Mesenchymal stem cell (in vitro differentiated cells and primary cell): ENCODE results near the gene ARPP19.
"Not testable (repeated sequence)": the region's sequence is repeated elsewhere in the genome, so short reads cannot be mapped to it uniquely, and the experiment has no call there.

Experiments
- DNase-seq: peaks from one replicate; pipeline ENCODE4 v3.0.0-alpha.2; 2013
- H2AFZ ChIP-seq: one replicate; pipeline ENCODE4 v1.6.1; 2013; ENCODE audit warnings: low read depth, mild to moderate bottlenecking, control low read depth, inconsistent platforms, low read length, moderate library complexity
- H2AK5ac ChIP-seq: 2 replicates; pipeline ENCODE4 v1.6.1; 2013; ENCODE audit warnings: low read length, moderate library complexity, mild to moderate bottlenecking, inconsistent platforms; ENCODE audit not compliant: severe bottlenecking
- H2BK120ac ChIP-seq: one replicate; pipeline ENCODE4 v1.6.1; 2013; ENCODE audit warnings: low read depth, mild to moderate bottlenecking, inconsistent platforms, low read length, moderate library complexity
- H2BK12ac ChIP-seq, 2 experiments: one replicate each; pipeline ENCODE4 v1.6.1; 2013; ENCODE audit warnings: inconsistent platforms in 2 of 2, low read length in 2 of 2, mild to moderate bottlenecking in 2 of 2, moderate library complexity in 2 of 2, control low read depth in 1 of 2
- H2BK15ac ChIP-seq: one replicate; pipeline ENCODE4 v1.6.1; 2013; ENCODE audit warnings: mild to moderate bottlenecking, low read depth, inconsistent platforms; ENCODE audit not compliant: poor library complexity, severe bottlenecking
- H2BK5ac ChIP-seq: 2 replicates; pipeline ENCODE4 v1.6.1; 2013; ENCODE audit warnings: low read depth, mild to moderate bottlenecking, low read length, control low read depth, inconsistent platforms; ENCODE audit not compliant: poor library complexity, severe bottlenecking
- H3K14ac ChIP-seq, 2 experiments: one replicate each; pipeline ENCODE4 v1.6.1; 2013; ENCODE audit warnings: inconsistent platforms in 2 of 2, low read length in 2 of 2, control low read depth in 1 of 2, mild to moderate bottlenecking in 1 of 2, moderate library complexity in 1 of 2
- H3K18ac ChIP-seq, 2 experiments: one replicate each; pipeline ENCODE4 v1.6.1; 2013; ENCODE audit warnings: inconsistent platforms in 2 of 2, low read length in 2 of 2, control low read depth in 1 of 2, low read depth in 1 of 2, mild to moderate bottlenecking in 1 of 2
- H3K23ac ChIP-seq, 2 experiments: one replicate each; pipeline ENCODE4 v1.6.1; 2013; ENCODE audit warnings: inconsistent platforms in 2 of 2, low read length in 2 of 2, mild to moderate bottlenecking in 2 of 2, moderate library complexity in 2 of 2, control low read depth in 1 of 2
- H3K27ac ChIP-seq: 2 replicates; pipeline ENCODE4 v1.5.1; 2013; ENCODE audit warnings: mild to moderate bottlenecking, moderate library complexity, low read length, control low read depth, inconsistent platforms; ENCODE audit not compliant: poor library complexity, severe bottlenecking
- H3K27me3 ChIP-seq, 2 experiments: 2 replicates each; pipeline versions ENCODE4 v1.6.1 to v1.7.0; 2013; ENCODE audit warnings: low read length in 2 of 2, mild to moderate bottlenecking in 2 of 2, moderate library complexity in 2 of 2, control low read depth in 1 of 2, inconsistent platforms in 1 of 2; ENCODE audit not compliant: control insufficient read depth in 1 of 2, insufficient read depth in 1 of 2
- H3K36me3 ChIP-seq, 2 experiments: 2 replicates each; pipeline versions ENCODE4 v1.6.1 to v1.7.0; 2013; ENCODE audit warnings: low read length in 2 of 2, control low read depth in 1 of 2, inconsistent platforms in 1 of 2, low read depth in 1 of 2, mild to moderate bottlenecking in 1 of 2; ENCODE audit not compliant: insufficient read depth in 2 of 2, control insufficient read depth in 1 of 2
- H3K4ac ChIP-seq, 2 experiments: one replicate each; pipeline ENCODE4 v1.6.1; 2013; ENCODE audit warnings: inconsistent platforms in 2 of 2, low read length in 2 of 2, mild to moderate bottlenecking in 2 of 2, moderate library complexity in 2 of 2, control low read depth in 1 of 2, low read depth in 1 of 2
- H3K4me1 ChIP-seq: 2 replicates; pipeline ENCODE4 v1.6.1; 2013; ENCODE audit warnings: low read depth, low read length, control low read depth; ENCODE audit not compliant: control insufficient read depth, insufficient read depth
- H3K4me2 ChIP-seq: 2 replicates; pipeline ENCODE4 v1.6.1; 2013; ENCODE audit warnings: low read length, mild to moderate bottlenecking, inconsistent platforms; ENCODE audit not compliant: poor library complexity, severe bottlenecking
- H3K4me3 ChIP-seq, 2 experiments: 2 replicates each; pipeline versions ENCODE4 v1.5.1 to v1.7.0; 2013; ENCODE audit warnings: low read length in 2 of 2, mild to moderate bottlenecking in 2 of 2, control low read depth in 1 of 2, low read depth in 1 of 2; ENCODE audit not compliant: insufficient read depth in 1 of 2
- H3K79me1 ChIP-seq: replicated peaks from 2 replicates; pipeline ENCODE4 v1.6.1; 2013; ENCODE audit warnings: mild to moderate bottlenecking, control low read depth, low read length, inconsistent platforms; ENCODE audit not compliant: poor library complexity, severe bottlenecking
- H3K9ac ChIP-seq: 2 replicates; pipeline ENCODE4 v1.7.0; 2013; ENCODE audit warnings: mild to moderate bottlenecking, low read length, moderate library complexity
- H3K9me3 ChIP-seq: 2 replicates; pipeline ENCODE4 v1.7.0; 2013; ENCODE audit warnings: mild to moderate bottlenecking, low read length; ENCODE audit not compliant: control insufficient read depth
- H4K8ac ChIP-seq: one replicate; pipeline ENCODE4 v1.6.1; 2013; ENCODE audit warnings: inconsistent platforms, mild to moderate bottlenecking, low read length, moderate library complexity
- H4K91ac ChIP-seq: one replicate; pipeline ENCODE4 v1.6.1; 2013; ENCODE audit warnings: mild to moderate bottlenecking, low read length, inconsistent platforms
- WGBS: methylation state at CpG from one replicate; pipeline ENCODE4 v1.1.7; 2013; ENCODE audit warnings: mixed read lengths; 5-methylcytosine and 5-hydroxymethylcytosine counted together

Gene ARPP19

DNA sequence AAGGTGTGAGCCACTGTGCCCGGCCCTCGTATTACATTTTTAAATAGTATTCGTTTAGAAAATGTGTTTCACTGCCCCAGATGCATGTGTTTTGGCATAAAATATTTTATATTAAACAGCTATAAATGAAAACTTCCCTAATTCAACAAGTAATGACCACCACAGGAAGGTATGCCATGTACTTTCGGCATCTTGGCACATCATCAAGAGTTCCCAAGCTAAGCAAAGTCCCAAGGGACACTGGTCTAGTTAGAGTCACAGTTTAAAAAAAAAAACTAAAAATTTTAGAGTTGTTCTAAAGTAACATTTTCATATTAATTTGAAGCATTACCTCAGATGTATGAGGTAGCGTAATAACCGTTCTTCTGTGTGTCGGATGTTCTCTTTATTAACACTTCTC, 15.6 kb upstream of the ARPP19 start:
- Histone ChIP-seq H3K9me3 (no peaks in the 10 kb centered on the region), H4K8ac (no peak overlapping the region), H3K23ac (no peak overlapping the region), H2BK5ac (no peak overlapping the region), H3K9ac (no peak overlapping the region), H2BK12ac (no peak overlapping the region), H3K4me1 (no peaks in the 10 kb centered on the region), H3K79me1 (no peaks in the 10 kb centered on the region), H3K4me2 (no peak overlapping the region), H3K36me3 (peaks cover 6 to 85% of the 10 kb centered on the region in 2 experiments), H3K4me3 (no peak overlapping the region), H4K91ac (no peak overlapping the region), H2AFZ (no peak overlapping the region), H3K14ac (no peak overlapping the region), H3K18ac (no peak overlapping the region), H3K27me3 (no peaks in the 10 kb centered on the region), H2BK120ac (no peak overlapping the region), H2AK5ac (no peak overlapping the region), H3K4ac (no peak overlapping the region), H3K27ac (no peak overlapping the region), H2BK15ac (no peak overlapping the region)
- no peak for DNase-seq
- WGBS = 100% methylated on average over 3 of the region's 7 CpGs

DNA sequence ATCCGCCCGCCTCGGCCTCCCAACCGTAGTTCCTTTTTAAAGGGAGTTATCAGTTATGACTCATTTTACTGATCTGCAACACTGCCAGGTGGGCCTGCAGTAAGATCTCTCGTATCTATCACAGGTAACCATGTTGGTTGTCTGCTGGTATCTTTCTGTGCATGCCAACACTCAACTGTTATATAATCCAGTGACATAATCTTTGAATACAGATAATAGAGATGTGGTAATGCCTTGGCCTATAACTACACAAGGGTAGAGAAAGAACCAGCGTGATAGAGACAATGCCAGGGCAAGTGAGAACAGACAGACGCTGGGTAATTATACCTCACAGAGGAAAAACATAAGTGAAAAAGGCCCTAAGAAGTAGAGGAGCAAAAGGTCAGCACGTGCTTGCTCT, 11.0 kb upstream of the ARPP19 start:
- Histone ChIP-seq H3K23ac (no peak overlapping the region), H3K27me3 (no peaks in the 10 kb centered on the region), H2BK120ac (no peak overlapping the region)

DNA sequence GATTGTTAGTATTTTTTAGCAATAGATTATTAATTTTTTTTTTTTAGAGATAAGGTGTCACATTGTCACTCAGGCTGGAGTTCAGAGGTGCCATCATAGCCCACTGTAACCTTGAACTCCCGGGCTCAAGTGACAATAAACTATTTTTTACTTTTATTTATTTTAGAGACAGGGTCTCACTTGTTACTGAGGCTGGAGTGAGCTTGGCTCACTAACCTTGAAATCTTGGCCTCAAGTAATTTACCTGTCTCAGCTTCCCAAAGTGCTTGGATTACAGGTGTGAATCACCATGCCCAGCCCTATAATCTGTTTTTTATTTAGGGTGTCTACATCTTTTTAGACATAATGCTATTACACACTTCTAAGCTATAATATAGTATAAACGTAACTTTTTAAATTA, 7.9 kb upstream of the ARPP19 start:
- no peak overlapping the region for H3K23ac ChIP-seq
- no peak for DNase-seq
- H3K14ac ChIP-seq = no peak overlapping the region
- no peak overlapping the region for H2BK120ac ChIP-seq
- H3K36me3 ChIP-seq = peaks cover 0 to 18% of the 10 kb centered on the region in 2 experiments
- no peak overlapping the region for H2AK5ac ChIP-seq
- H2BK15ac ChIP-seq = no peak overlapping the region
- H2BK5ac ChIP-seq = no peak overlapping the region
- no peak overlapping the region for H3K27ac ChIP-seq
- H2AFZ ChIP-seq = no peak overlapping the region
- no peak overlapping the region for H3K4me3 ChIP-seq
- H3K9me3 ChIP-seq = no peaks in the 10 kb centered on the region
- H2BK12ac ChIP-seq = no peak overlapping the region
- no peak overlapping the region for H3K4me2 ChIP-seq
- no peak overlapping the region for H3K9ac ChIP-seq
- H3K4ac ChIP-seq = no peak overlapping the region
- no peak overlapping the region for H4K91ac ChIP-seq
- 100% methylated on average over 1 of the region's 2 CpGs for WGBS
- no peak overlapping the region for H3K18ac ChIP-seq
- no peaks in the 10 kb centered on the region for H3K27me3 ChIP-seq
- no peaks in the 10 kb centered on the region for H3K4me1 ChIP-seq
- no peaks in the 10 kb centered on the region for H3K79me1 ChIP-seq
- no peak overlapping the region for H4K8ac ChIP-seq

More for the DNA sequence above, 11.0 kb upstream of the ARPP19 start:
- H2BK5ac ChIP-seq = no peak overlapping the region
- no peak overlapping the region for H3K14ac ChIP-seq
- no peak overlapping the region for H3K18ac ChIP-seq
- H3K79me1 ChIP-seq = no peaks in the 10 kb centered on the region
- H3K9me3 ChIP-seq = no peaks in the 10 kb centered on the region
- 90% methylated on average over 8 of the region's 8 CpGs for WGBS
- no peaks in the 10 kb centered on the region for H3K4me1 ChIP-seq
- H3K9ac ChIP-seq = no peak overlapping the region
- H2AK5ac ChIP-seq = no peak overlapping the region
- no peak overlapping the region for H2BK15ac ChIP-seq
- H3K36me3 ChIP-seq = peaks cover 3 to 48% of the 10 kb centered on the region in 2 experiments
- H2AFZ ChIP-seq = no peak overlapping the region
- DNase-seq = no peak
- H4K91ac ChIP-seq = no peak overlapping the region
- no peak overlapping the region for H2BK12ac ChIP-seq
- no peak overlapping the region for H3K4me3 ChIP-seq
- H4K8ac ChIP-seq = no peak overlapping the region
- H3K27ac ChIP-seq = no peak overlapping the region
- no peak overlapping the region for H3K4ac ChIP-seq
- H3K4me2 ChIP-seq = no peak overlapping the region

- H3K4me3 ChIP-seq, H4K91ac ChIP-seq, H2AK5ac ChIP-seq, H3K4me2 ChIP-seq, H2BK5ac ChIP-seq, DNase-seq, H3K18ac ChIP-seq, H3K79me1 ChIP-seq, H3K27me3 ChIP-seq, H2BK120ac ChIP-seq, H2AFZ ChIP-seq, H4K8ac ChIP-seq, H3K9me3 ChIP-seq, H3K4ac ChIP-seq, H3K23ac ChIP-seq, H3K14ac ChIP-seq, H3K4me1 ChIP-seq, H3K36me3 ChIP-seq, H2BK12ac ChIP-seq, H2BK15ac ChIP-seq, H3K9ac ChIP-seq, H3K27ac ChIP-seq: not testable (repeated sequence)
- WGBS = 99% methylated on average over 6 of the region's 7 CpGs
These were observed 6.7 kb upstream of the ARPP19 start for GRCh38 chr15:52575573-52575972.
